GM20431 (cell line): ENCODE measurements around the gene ACSS2.
"Not testable (repeated sequence)": the region's sequence is repeated elsewhere in the genome, so short reads cannot be mapped to it uniquely, and the experiment has no call there.

ENCODE experiments used
- in situ Hi-C: fragments of 300-500 bp; cut with MseI, MboI; formaldehyde crosslinking; loops from one replicate; pipeline ENCODE4 v1.15.0; 2020; ENCODE audit warnings: low sequenced_read_pairs; ENCODE audit not compliant: unreplicated experiment

ACSS2 gene

GRCh38 chr20:34871966-34872621, 4.3 kb upstream of the ACSS2 start:
- in situ Hi-C loops: loop anchor here (25.0 kb wide), 1 partner anchor 340 kb away; no protein-coding TSS in a partner anchor

- in situ Hi-C loops: loop anchor here (25.0 kb wide), 1 partner anchor 340 kb away; no protein-coding TSS in a partner anchor
These were observed 3.7 kb upstream of the ACSS2 start, which contains the start of gene GGT7 for GRCh38 chr20:34872622-34873224. TSS of gene GGT7 (minus strand) at chr20:34872856. CDS start at chr20:34872815, 41 bp downstream.

DNA sequence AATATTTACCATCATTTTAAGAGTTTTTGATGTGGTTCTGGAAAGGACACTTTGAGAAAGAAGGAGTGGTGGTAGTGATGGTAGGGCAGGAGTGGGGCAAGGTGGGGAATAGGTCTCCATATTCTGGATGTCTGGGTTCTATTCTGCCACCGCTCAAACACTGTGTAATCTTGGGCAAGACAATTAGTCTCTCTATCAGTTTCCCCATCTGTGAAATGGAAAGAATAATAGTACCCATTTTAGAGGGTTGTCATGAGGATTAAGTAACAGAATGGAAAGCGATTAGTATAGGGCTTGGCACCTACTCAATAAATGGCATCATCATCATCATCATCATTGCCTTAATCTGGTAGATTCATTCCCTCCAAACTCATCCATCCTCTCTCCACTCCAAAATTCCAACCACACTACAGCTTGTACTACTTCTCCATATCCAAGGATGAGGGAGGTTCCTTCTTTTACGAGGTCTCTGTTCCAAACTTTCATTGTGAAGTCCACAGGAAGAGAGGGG, 2.8 kb upstream of the ACSS2 start:
- in situ Hi-C loops: loop anchor here (25.0 kb wide), 1 partner anchor 339 kb away; no protein-coding TSS in a partner anchor

DNA sequence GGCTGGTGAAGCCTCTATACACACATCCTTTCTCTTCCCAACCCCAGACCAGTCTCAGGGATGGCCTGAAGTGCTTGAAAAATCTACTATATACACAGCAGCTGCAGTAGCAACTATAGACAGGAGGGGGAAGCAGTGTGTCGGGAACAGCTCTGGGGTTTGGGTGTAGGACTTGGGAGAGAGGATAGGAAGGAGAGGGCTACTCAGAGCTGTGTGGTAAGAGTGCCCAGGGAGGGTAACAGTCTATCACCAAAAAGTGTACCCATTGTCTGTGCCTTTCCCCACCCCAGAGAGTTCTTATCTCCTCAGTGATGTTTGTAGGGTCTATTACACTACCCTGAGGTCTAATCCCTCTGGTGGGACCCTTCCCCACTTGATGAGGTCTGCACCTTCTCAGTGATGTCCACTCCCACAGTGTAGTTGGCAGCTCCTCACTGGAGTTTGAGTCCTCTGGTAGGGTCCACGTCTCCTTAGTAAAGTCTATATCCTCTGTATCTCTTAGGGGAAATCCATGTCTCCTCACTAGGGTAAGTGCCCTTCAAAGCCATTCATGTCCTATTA, 2.2 kb upstream of the ACSS2 start:
- in situ Hi-C loops: loop anchor here (25.0 kb wide), 1 partner anchor 338 kb away; no protein-coding TSS in a partner anchor

DNA sequence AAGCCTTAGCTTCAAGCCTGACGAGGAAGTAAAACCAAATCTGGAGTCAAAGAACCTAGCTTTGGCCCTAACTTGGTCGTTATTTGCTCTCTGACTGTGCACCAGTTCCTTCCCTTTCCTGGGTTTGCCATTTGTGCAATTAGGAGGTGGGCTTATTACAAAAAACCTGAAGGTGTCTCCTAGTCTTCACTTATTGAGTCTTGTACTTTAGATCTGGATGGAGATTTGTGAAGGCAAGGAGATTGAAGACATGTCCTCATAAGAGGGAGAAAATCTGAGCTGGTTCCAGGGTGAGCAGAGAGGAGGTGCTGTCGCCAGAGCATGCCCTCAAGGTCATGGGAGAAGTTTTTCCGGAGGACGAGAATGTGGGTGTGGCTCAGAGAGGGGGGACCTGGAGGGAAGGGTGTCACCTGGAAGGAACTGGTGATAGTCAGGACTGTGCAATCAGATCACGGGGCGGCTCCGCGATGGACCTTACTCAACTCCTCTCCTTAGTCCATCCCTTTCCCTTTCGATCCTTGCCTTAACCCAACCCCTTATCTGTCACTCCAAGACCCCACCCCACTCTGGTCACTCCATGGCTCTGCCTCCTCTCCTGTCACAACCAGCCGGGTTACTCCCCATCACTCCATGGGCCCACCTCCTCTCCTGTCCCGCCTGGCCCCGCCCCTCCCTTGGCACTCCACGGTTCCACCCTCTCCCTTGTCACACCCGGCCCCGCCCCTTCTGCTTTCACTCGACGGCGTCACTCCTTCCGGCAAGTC, 588 bp upstream of the ACSS2 start:
- in situ Hi-C loops: no loop called here

DNA sequence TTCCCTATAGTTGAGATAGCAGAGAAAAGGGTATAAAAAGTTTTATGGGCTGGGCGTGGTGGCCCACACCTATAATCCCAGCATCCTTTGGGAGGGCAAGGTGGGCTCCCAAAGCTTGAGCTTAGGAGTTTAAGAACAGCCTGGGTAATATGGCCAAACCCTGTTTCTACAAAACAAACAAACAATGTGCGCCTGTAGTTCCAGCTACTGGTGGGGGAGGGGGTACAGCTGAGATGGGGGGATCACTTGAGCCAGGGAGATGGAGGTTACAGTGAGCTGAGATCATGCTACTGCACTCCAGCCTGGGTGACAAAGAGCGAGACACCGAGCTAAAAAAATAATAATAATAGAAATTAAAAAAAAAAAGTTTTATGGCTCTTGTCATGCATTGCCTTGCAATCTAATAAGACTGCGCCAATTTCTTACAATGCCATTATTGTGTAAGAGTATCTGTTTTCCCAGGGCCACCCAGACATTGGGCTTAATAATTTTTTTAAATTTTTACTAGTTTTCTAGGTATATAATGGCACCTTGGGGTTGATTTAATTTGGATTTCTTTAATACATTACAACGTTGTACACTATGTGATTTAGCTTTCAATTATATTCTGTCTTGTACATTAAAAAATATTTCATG, 3.9 kb downstream of the ACSS2 start:
- in situ Hi-C loops: no loop called here

DNA sequence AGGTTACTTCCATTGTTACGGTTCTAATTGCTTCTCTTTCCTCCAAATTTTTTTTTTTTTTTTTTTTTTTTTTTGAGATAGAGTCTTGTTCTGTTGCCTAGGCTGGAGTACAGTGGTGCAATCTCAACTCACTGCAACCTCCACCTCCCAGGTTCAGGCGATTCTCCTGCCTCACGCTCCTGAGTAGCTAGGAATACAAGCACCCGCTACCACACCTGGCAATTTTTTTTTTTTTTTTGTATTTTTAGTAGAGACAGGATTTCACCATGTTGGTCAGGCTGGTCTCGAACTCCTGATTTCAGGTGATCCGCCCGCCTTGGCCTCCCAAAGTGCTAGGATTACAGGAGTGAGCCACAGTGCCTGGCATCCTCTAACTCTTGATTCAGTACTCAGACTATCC, 4.6 kb downstream of the ACSS2 start:
- in situ Hi-C loops: not testable (repeated sequence)

DNA sequence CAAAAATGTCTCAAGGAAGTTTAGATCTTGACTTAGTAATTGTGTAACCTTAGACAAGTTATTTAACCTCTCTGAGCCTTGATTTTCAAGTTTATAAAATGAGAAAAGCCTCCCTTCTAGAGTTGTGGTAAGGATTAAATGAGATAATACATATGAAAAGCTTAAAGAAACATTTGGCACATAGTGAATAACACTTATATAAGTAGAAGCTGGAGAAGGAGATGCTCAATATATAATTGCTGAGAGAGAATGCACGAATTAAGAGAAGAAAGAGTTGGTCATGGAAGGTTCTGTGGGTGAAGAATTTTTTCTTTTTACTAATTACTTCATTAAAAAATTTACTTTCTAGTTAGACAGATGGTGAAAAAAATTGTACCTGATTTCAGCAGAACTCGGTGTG, 5.3 kb downstream of the ACSS2 start:
- in situ Hi-C loops: no loop called here

DNA sequence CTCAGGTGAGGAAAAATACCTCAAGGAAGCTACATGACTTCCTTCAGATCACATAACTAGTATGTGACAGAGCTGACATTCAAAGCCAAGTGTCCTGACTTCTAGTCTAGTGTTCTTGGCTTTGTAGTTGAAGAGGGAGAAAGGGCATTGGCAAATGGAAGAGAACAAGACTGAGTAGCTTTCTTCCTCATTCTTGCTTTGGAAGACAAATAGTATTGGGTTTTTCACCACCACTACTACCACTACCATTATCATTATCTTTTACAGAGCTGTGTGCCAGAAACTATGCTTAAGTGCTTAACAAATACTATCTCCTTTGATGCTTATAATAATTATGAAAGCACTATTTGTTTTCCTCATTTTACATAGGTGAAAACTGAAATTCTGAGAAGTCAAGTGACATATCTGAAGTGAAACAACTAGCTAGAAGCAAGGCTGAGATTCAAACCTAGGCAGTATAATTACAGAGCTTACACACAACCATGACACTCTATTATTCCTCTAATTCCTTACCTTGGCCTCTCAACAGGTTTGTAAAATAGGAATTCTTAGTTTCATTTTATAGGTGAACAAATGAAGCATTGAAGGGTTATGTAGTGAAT, 6.8 kb downstream of the ACSS2 start:
- in situ Hi-C loops: no loop called here

GRCh38 chr20:34883809-34884208, 7.4 kb downstream of the ACSS2 start:
- in situ Hi-C loops: no loop called here

GRCh38 chr20:34884260-34884659, 7.8 kb downstream of the ACSS2 start:
- in situ Hi-C loops: no loop called here

DNA sequence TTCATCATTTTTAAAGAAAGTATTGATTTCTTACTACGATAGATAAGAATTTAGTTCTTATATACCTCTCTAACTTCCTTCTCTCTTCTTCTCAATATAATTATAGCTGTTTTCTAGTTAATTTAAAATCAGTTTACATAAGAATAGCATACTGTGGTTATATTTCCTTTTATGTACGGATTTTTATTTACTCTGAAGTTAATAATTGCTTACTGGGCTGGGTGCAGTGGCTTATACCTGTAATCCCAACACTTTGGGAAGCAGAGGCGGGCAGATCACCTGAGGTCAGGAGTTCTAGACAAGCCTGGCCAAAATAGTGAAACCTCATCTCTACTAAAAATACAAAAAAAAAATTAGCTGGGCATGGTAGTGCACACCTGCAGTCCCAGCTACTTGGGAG, 9.7 kb downstream of the ACSS2 start:
- in situ Hi-C loops: no loop called here

DNA sequence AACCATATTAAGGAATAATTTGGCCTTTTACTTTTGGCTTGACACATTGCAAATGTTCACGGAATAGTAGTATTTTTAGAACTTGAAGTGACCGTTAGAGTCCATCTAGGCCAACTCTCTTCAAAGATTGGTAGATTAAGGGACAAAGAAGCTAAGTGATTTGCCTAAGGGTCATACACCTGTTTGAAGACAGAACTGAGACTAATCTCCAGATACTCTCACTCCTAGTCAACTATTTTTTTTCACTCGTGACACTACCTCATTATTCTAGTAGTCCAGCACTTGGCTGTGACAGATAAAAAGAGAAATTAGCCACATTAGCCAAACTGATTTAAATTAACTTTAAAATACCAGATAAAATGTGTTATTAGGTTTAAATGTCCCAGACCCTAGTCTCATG, 10.6 kb downstream of the ACSS2 start:
- in situ Hi-C loops: no loop called here

GRCh38 chr20:34888468-34888867, 12.1 kb downstream of the ACSS2 start:
- in situ Hi-C loops: no loop called here

DNA sequence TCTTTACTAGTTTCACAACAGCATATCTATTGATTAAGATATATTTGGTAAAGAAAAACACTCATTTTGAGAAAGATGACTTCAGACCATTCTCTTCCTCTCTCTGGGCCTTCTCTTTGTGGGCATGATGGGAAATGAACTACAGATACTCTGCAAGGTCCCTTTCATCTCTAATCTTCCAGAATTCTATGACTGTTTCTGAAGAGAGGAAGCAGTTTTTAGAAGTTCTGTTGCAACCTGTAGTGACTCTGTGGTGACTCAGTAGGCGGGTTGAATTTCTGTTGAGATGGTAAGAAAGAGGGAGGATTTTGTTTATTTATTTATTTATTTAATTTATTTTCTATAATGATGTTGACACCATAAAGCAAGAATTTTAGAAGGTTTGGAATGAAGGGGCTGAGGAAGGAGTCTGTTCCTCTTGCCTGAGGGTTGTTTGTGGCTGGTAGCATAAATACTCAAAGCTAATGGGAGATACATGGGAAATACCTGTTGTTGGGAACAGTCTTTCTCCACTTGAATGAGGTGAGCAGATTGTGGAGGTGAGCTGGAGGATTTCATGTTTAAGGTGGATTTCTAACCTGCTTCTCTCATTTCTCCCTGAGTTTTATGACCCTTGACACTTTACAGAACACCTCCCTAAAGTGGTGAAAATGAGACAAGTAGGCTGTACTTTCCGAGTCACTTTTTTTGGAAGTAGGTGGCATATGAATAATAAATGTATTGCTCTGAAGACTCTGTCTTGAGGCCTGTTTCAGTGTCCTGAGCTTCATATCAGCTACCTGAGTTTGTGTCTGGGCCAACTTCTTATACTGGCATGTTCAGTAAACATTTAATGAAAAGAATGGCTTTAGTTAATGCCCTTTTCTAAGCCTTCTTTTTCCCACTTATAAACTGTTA, 15.0 kb downstream of the ACSS2 start:
- in situ Hi-C loops: no loop called here

- in situ Hi-C loops: no loop called here
These were observed 16.3 kb downstream of the ACSS2 start for GRCh38 chr20:34892671-34893070.

- in situ Hi-C loops: no loop called here
These were observed 18.3 kb downstream of the ACSS2 start for GRCh38 chr20:34894723-34895122.

DNA sequence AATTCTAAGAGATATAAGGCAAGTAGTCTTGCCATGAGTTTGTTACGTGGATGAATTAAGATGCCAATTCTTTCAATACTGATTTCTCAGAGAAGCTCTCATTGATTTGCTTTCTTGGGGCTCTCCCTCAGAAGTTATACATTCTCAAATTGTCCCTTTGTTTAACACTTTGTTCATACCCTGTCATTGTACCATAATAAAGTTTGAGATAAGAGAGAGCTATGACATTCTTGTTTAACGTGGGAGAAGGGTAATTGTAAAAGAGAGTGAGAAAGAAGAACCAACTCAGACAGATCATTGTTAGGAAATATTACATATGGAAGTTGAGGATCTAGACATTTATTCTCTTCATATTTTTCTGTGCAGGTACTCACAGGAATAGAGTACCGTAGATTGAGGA, 19.1 kb downstream of the ACSS2 start:
- in situ Hi-C loops: no loop called here
